ENCODE data around the gene SMURF1.

DNA sequence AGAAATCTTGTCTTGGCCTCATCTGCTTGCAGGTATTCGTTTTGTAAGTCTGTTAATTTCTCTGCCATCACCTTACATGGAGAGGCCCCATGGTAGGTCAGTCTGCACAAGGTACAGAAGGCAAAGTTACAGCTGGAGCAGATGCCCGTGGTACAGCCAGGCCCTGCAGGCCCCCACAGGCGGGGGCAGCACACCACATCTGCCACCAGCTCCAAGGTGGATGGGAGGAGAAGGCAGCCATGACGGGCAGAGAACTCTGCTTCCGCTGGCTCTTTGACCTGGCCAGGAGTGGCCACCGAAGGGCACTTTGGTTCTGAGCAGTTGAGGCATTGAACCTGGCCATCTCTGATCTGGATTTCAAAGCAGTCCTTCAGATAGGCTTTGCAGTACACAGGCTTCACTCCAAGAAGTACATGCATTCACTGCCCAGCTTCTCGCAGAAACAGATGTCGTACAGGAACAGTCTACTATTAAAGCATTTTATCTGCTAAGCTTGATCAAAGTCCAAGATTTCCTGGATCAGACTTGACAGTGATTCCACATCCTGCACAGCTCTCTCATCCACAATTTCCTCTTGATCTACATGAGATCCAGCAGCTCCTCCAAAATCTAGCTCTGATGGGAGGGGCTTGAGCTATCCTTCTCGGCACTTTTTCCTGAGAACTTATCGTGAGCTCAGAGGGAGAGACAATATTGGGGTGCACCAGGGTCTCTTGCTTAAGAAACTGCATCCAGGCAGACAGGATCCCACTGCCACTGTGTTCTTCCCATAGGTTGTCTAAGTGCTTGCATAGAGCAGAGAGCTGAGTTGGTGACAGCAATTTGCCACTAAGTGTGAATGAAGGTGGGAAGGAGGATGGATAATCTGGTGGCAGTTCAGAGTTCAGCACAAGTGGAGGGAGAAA, 144.8 kb downstream of the SMURF1 start:
- TF ChIP-seq, protein P1, sequence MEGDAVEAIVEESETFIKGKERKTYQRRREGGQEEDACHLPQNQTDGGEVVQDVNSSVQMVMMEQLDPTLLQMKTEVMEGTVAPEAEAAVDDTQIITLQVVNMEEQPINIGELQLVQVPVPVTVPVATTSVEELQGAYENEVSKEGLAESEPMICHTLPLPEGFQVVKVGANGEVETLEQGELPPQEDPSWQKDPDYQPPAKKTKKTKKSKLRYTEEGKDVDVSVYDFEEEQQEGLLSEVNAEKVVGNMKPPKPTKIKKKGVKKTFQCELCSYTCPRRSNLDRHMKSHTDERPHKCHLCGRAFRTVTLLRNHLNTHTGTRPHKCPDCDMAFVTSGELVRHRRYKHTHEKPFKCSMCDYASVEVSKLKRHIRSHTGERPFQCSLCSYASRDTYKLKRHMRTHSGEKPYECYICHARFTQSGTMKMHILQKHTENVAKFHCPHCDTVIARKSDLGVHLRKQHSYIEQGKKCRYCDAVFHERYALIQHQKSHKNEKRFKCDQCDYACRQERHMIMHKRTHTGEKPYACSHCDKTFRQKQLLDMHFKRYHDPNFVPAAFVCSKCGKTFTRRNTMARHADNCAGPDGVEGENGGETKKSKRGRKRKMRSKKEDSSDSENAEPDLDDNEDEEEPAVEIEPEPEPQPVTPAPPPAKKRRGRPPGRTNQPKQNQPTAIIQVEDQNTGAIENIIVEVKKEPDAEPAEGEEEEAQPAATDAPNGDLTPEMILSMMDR (conservative IDR thresholded peaks at IDR 0.05 in 1 of 2, IDR thresholded peaks at IDR 0.05 in 1 of 2; ENCODE audit: low read depth in 1 of 2, low read length in 2 of 2), result no peak
- TF ChIP-seq EZH2 (IDR thresholded peaks at IDR 0.05; ENCODE audit: low read length, missing control alignments), result no peak
